PC-9 (cell line): Measurements from ENCODE around the gene ADGRL3. TPM values are rescaled to one million over a fixed set of nuclear protein-coding genes. Genes with fewer than 3 reads are reported as not detected.

Source experiments
- BruUV-seq: library from RNA; stranded (reverse); fragments of 400-500 nt; replicated peaks from 2 replicates; lab custom pipeline; 2021; lab: Mats Ljungman, UMichigan
- CTCF ChIA-PET: fragments of 300-600 bp; sonication (Branson Sonifier 250); formaldehyde crosslinking; loops from one replicate; lab custom pipeline; 2022; ENCODE audit warnings: antibody characterized with exemption; lab: Charles Lee
- POLR2A ChIA-PET: fragments of 300-600 bp; sonication (Branson Sonifier 250); formaldehyde crosslinking; loops from one replicate; lab custom pipeline; 2022; ENCODE audit warnings: antibody characterized with exemption; ENCODE audit not compliant: unreplicated experiment; lab: Charles Lee
- DNase-seq, 2 experiments: peaks; one replicate each; pipeline versions ENCODE4 v3.0.0 to v3.0.0-alpha.2; 2015 to 2022; ENCODE audit warnings: mixed read lengths in 1 of 2
- H2AFZ ChIP-seq: fragments of 200-600 bp; sonication (generic); 2 replicates; pipeline ENCODE4 v1.8.1; 2017; ENCODE audit warnings: antibody characterized with exemption
- H3F3A ChIP-seq: fragments of 200-600 bp; sonication (generic); 2 replicates; pipeline ENCODE4 v1.8.1; 2017; ENCODE audit warnings: antibody characterized with exemption, mild to moderate bottlenecking, low read depth; ENCODE audit not compliant: insufficient read depth
- H3K27ac ChIP-seq: fragments of 200-600 bp; sonication (generic); 2 replicates; pipeline ENCODE4 v1.6.1; 2016; ENCODE audit warnings: mixed run types
- H3K27me3 ChIP-seq: fragments of 200-600 bp; sonication (generic); 2 replicates; pipeline ENCODE4 v1.6.1; 2016; ENCODE audit warnings: low read depth, mixed run types; ENCODE audit not compliant: insufficient read depth
- H3K36me3 ChIP-seq: fragments of 200-600 bp; sonication (generic); 2 replicates; pipeline ENCODE4 v1.6.1; 2016; ENCODE audit warnings: low read depth, mixed run types
- H3K4me1 ChIP-seq: fragments of 200-600 bp; sonication (generic); replicated peaks from 2 replicates; pipeline ENCODE4 v1.6.1; 2016; ENCODE audit warnings: mixed run types; ENCODE audit not compliant: insufficient read depth
- H3K4me2 ChIP-seq: fragments of 200-600 bp; sonication (generic); 2 replicates; pipeline ENCODE4 v1.6.1; 2017; ENCODE audit warnings: mixed run types
- H3K4me3 ChIP-seq: fragments of 200-600 bp; sonication (generic); 2 replicates; pipeline ENCODE4 v1.6.1; 2016; ENCODE audit warnings: mixed run types
- H3K79me2 ChIP-seq: fragments of 200-600 bp; sonication (generic); 2 replicates; pipeline ENCODE4 v1.6.1; 2017; ENCODE audit warnings: low read depth, mixed run types
- H3K9me2 ChIP-seq: fragments of 200-600 bp; sonication (generic); 2 replicates; pipeline ENCODE4 v1.8.1; 2017; ENCODE audit warnings: mild to moderate bottlenecking; ENCODE audit not compliant: insufficient read depth
- H3K9me3 ChIP-seq: fragments of 200-600 bp; sonication (generic); 2 replicates; pipeline ENCODE4 v1.8.1; 2016; ENCODE audit warnings: low read depth; ENCODE audit not compliant: insufficient read depth
- H4K20me1 ChIP-seq: fragments of 200-600 bp; sonication (generic); 2 replicates; pipeline ENCODE4 v1.8.1; 2017; ENCODE audit not compliant: insufficient read depth
- EZH2 ChIP-seq: fragments of 200-600 bp; sonication (generic); IDR thresholded peaks from 2 replicates; pipeline ENCODE4 v1.8.0; 2017; ENCODE audit warnings: antibody characterized with exemption, low read depth
- intact Hi-C: fragments of 100-400 bp; cut with micrococcal nuclease; formaldehyde crosslinking; loops from one replicate; pipeline ENCODE4 v1.10.0; 2022; ENCODE audit not compliant: unreplicated experiment
- total RNA-seq: library from RNA; stranded (reverse); gene quantifications from 2 replicates; pipeline ENCODE4 v1.2.3, GENCODE V29; 2021
- TF ChIP-seq, protein P1 (sequence below): fragments of 200-600 bp; sonication (generic); conservative IDR thresholded peaks from 2 replicates; pipeline ENCODE4 v1.6.1; 2017; ENCODE audit warnings: mixed run types, antibody characterized with exemption, mild to moderate bottlenecking, moderate library complexity

Gene ADGRL3
- total RNA-seq, 1 experiment from 2014 or later, result 1.6 TPM

DNA sequence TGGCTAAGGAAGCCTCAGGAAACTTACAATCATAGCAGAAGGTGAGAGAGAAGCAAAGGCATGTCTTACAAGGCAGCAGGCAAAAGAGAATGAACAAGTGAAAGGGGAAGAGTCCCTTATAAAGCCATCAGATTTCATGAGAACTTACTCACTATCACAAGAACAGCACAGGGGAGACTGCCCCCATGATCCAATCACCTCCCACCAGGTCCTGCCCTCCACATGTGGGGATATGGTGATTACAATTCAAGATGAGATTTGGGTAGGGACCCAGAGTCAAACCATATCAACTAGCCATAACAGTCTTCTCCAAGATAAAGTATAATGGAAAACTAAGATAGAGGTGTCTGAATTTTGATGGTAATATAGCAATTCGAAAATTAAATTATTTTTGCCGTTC, 534.3 kb downstream of the ADGRL3 start:
- Histone ChIP-seq H3F3A (no peaks in the 10 kb centered on the region), H3K9me3 (no peaks in the 10 kb centered on the region), H3K4me2 (no peak overlapping the region), H3K79me2 (no peaks in the 10 kb centered on the region), H3K36me3 (no peaks in the 10 kb centered on the region), H2AFZ (no peak overlapping the region), H3K4me3 (no peak overlapping the region), H3K27ac (no peak overlapping the region), H4K20me1 (no peaks in the 10 kb centered on the region), H3K9me2 (no peaks in the 10 kb centered on the region), H3K27me3 (no peaks in the 10 kb centered on the region), H3K4me1 (no peaks in the 10 kb centered on the region)
- CTCF ChIA-PET, result no interaction called here
- no peak for DNase-seq
- POLR2A ChIA-PET, result no interaction called here
- no peak for TF ChIP-seq EZH2
- TF ChIP-seq, protein P1, sequence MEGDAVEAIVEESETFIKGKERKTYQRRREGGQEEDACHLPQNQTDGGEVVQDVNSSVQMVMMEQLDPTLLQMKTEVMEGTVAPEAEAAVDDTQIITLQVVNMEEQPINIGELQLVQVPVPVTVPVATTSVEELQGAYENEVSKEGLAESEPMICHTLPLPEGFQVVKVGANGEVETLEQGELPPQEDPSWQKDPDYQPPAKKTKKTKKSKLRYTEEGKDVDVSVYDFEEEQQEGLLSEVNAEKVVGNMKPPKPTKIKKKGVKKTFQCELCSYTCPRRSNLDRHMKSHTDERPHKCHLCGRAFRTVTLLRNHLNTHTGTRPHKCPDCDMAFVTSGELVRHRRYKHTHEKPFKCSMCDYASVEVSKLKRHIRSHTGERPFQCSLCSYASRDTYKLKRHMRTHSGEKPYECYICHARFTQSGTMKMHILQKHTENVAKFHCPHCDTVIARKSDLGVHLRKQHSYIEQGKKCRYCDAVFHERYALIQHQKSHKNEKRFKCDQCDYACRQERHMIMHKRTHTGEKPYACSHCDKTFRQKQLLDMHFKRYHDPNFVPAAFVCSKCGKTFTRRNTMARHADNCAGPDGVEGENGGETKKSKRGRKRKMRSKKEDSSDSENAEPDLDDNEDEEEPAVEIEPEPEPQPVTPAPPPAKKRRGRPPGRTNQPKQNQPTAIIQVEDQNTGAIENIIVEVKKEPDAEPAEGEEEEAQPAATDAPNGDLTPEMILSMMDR, result no peak
- intact Hi-C loops, result no loop called here
- BruUV-seq, result no TSS peak

DNA sequence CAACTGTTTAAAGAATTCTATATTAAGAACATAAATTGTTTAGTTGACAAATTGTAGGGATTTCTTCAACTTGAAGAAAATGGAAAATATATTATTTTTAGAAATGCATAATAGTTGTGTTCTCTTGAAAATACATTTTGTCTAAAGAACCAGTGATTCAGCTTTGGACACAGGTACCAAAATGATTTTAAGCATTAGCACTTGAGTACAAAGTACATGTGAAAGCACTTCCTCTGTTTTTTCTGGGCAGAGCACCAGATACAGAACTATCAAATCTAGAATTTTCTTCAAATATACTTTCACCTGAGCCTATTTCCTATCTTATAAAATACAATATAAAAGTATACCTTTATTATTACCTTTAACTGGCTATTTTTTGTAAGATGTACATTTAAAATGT, 539.8 kb downstream of the ADGRL3 start:
- TF ChIP-seq EZH2, result no peak
- TF ChIP-seq, protein P1, result no peak
- H3F3A ChIP-seq, result no peaks in the 10 kb centered on the region
- no TSS peak for BruUV-seq
- H3K36me3 ChIP-seq, result no peaks in the 10 kb centered on the region
- POLR2A ChIA-PET, result no interaction called here
- no peaks in the 10 kb centered on the region for H4K20me1 ChIP-seq
- no peak overlapping the region for H3K4me3 ChIP-seq
- no peak overlapping the region for H3K4me2 ChIP-seq
- intact Hi-C loops, result no loop called here
- H3K9me3 ChIP-seq, result no peaks in the 10 kb centered on the region
- no peaks in the 10 kb centered on the region for H3K4me1 ChIP-seq
- H3K27ac ChIP-seq, result no peak overlapping the region
- no peak for DNase-seq
- no peaks in the 10 kb centered on the region for H3K79me2 ChIP-seq
- no peaks in the 10 kb centered on the region for H3K27me3 ChIP-seq
- CTCF ChIA-PET, result no interaction called here
- H2AFZ ChIP-seq, result no peak overlapping the region
- no peaks in the 10 kb centered on the region for H3K9me2 ChIP-seq

DNA sequence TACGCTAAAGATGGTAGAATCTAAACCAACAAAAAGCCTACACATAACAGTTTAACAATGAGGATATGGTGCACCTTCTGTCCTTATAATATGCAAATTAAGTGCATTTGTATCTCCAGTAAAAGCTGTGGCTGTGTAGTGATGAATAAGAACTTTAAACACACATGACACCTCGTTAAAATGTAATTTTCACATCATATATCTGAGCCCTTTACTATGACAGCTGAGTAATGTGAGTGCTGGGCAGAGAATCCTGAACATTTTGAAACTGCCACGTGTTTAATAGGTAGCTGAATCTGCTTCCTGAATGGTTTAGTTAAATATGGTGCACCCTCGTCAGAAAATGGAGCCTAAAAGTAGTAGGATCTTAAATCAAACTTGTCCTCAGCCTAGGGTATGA, 540.8 kb downstream of the ADGRL3 start:
- ChIA-PET CTCF (no interaction called here), POLR2A (no interaction called here)
- no TSS peak for BruUV-seq
- no peak overlapping the region for H3K4me2 ChIP-seq
- DNase-seq, result no peak
- no peak overlapping the region for H3K4me3 ChIP-seq
- H3K4me1 ChIP-seq, result no peaks in the 10 kb centered on the region
- no peaks in the 10 kb centered on the region for H3F3A ChIP-seq
- H2AFZ ChIP-seq, result no peak overlapping the region
- no peaks in the 10 kb centered on the region for H3K79me2 ChIP-seq
- H3K9me3 ChIP-seq, result no peaks in the 10 kb centered on the region
- TF ChIP-seq, protein P1, result no peak
- no peak for TF ChIP-seq EZH2
- intact Hi-C loops, result no loop called here
- no peaks in the 10 kb centered on the region for H3K9me2 ChIP-seq
- H3K27me3 ChIP-seq, result no peaks in the 10 kb centered on the region
- no peaks in the 10 kb centered on the region for H3K36me3 ChIP-seq
- H3K27ac ChIP-seq, result no peak overlapping the region
- no peaks in the 10 kb centered on the region for H4K20me1 ChIP-seq
